Right kidney (tissue), 1 donor: ENCODE measurements around the gene ABHD12.
"Not testable (repeated sequence)": the region's sequence is repeated elsewhere in the genome, so short reads cannot be mapped to it uniquely, and the experiment has no call there.

Experiments used
- DNase-seq: peaks from one replicate; pipeline ENCODE4 v3.0.0-alpha.2; 2016

Gene ABHD12

GRCh38 chr20:25355011-25355595 lies 35.5 kb downstream of the ABHD12 start:
- no peak for DNase-seq

DNA sequence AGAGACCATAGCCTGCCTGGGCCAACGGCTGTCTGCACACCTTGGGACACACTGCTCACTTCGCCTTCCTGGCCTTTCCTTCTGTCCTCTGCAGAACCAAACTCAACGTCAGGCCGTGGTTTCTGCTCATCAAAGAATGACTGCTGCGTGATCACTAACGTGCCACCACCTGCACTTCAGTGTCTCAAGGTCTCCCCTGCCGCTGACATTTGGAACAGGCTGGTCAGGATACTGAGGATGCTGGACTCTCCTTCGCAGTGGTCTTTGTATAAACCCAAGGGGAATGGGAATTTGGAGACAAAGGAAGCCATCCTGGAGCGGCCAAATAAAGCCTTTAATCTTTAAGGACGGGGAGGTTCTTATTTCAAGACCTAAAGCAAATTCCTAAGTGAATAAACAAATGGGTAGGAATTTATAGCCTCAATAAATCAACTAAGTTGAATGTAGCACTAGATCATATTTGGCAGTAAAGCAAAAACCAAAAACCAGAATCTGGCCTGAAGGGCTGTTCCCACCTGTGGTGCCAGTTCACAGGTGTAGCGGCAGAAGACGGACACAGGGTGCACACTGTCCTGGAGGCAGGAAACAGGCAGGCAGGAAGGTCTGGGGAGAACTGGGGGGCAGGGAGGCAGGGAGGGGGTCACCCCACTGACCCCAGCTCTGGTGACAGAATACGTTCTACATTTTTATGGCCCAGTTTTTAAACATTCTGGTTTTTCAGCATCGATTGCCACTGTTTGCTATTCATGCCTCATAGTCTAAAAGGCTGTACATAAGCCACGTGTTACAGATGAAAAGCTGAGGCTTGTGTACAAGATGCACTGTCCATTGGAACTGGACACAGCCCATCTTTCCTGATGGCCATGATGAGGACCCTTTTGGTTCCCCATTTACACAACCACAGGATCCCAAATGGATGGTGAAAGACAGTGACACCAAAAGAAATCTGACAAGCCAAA lies 36.6 kb downstream of the ABHD12 start:
- no peak for DNase-seq

DNA sequence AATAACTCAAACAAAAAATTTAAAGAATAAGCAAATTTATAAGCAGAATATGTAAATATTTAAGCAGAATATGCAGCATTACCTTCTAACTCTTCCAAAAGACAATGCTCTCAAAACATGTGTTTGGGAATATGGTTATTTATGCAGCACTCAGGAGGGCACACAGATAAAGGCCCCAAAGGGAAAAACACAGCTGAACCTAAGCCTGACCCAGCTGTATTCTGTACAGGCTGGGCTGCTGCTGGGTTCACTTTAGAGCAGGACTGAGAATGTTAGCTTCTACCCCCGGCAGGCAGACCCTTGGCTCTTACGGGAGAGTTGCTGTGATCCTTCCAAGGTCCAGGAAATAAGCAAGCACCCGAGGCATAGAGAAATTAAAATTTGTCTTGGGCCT lies 37.3 kb downstream of the ABHD12 start:
- DNase-seq: no peak

GRCh38 chr20:25352746-25353145 lies 37.9 kb downstream of the ABHD12 start:
- DNase-seq: no peak

DNA sequence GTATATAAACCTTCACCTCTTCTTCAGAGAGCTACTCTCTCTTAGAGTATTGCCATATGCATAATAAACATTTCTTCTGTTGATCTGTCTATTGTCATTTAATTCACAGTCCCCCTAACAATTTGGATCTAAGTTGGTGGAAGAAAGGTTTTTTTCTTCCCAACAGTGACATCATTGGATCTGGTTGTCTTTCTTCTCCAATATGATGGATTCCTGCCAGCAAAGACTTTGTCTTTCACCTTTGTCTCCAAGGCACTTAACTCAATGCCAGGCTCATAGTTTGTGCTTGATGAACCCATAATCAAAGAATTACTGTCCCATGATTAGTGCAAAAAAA lies 39.6 kb downstream of the ABHD12 start:
- DNase-seq: no peak

- DNase-seq: no peak
Measured at GRCh38 chr20:25346349-25346748, 44.3 kb downstream of the ABHD12 start.

DNA sequence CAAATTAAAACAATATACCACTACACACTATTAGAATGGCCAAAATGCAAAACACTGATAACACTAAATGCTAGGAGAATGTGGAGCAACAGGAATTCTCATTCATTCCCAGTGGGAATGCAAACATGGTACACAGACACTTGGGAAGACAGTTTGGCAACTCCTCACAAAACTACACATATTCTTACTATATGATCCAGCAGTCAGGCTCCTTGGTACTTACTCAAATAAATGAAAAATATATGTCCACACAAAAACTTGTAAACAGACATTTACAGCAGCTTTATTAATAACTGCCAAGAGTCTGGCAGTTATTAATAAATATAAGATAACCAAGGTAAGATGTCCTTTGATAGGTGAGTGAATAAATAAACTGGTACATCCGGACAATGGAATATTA lies 44.9 kb downstream of the ABHD12 start:
- DNase-seq: no peak

DNA sequence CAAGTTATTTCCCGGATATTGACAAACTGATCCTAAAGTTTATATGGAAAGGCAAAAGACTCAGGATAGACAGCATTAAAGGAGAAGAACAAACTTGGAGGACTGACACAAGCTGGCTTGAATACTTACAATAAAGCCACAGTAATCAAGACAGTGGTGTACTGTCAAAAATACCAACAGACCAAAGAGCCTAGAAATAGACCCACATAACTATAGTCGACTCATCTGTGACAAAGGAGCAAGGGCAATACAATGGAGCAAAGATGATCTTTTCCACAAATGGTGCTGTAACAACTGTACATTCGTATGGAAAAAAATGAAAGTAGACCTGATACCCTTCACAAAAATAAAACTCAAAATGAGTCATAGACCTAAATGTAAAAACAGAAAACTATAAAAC lies 46.0 kb downstream of the ABHD12 start:
- no peak for DNase-seq

DNA sequence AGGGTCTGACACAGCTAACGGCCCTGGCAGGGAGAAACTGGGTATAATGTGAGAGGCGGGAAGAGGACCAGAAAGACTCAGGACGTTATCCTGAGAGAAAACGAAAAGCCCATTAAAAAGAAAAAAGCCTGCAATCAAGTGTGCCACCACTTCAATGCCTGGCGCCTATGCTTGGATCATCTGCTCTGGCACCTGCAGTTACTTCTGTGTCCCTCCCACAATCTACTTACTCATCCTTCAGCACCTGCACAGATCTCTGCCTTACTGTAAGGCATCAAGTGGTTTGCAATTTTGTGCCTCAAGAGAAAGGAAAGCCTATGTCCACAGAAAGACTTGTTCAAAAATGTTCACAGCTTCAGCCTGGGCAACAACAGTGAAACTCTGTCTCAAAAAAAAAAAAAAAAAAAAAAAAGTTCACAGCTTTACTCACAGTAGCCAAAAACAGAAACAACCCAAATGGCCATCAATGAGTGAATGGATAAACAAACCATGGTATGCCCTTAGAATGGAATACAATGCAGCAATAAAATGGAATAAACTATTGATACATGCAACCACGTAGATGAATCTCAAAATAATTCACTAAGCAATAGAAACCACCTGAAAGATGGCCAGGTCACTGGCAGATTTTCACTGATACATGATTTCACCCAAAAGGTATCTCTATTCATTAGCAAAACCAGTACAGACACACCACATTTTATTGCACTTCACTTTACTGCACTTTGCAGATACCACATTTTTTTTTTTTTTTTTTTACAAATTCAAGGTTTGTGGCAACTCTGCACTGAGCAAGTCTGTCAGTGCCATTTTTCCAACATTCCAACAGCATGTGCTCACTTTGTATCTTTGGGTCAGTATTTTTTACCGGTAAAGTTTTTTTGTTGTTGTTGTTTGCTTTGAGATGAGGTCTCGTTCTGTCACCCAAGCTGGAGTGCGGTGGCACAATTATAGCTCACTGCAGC lies 48.6 kb downstream of the ABHD12 start:
- no peak for DNase-seq

- DNase-seq: no peak
Measured at GRCh38 chr20:25340380-25340779, 50.3 kb downstream of the ABHD12 start.

GRCh38 chr20:25339608-25340007 lies 51.0 kb downstream of the ABHD12 start:
- no peak for DNase-seq

DNA sequence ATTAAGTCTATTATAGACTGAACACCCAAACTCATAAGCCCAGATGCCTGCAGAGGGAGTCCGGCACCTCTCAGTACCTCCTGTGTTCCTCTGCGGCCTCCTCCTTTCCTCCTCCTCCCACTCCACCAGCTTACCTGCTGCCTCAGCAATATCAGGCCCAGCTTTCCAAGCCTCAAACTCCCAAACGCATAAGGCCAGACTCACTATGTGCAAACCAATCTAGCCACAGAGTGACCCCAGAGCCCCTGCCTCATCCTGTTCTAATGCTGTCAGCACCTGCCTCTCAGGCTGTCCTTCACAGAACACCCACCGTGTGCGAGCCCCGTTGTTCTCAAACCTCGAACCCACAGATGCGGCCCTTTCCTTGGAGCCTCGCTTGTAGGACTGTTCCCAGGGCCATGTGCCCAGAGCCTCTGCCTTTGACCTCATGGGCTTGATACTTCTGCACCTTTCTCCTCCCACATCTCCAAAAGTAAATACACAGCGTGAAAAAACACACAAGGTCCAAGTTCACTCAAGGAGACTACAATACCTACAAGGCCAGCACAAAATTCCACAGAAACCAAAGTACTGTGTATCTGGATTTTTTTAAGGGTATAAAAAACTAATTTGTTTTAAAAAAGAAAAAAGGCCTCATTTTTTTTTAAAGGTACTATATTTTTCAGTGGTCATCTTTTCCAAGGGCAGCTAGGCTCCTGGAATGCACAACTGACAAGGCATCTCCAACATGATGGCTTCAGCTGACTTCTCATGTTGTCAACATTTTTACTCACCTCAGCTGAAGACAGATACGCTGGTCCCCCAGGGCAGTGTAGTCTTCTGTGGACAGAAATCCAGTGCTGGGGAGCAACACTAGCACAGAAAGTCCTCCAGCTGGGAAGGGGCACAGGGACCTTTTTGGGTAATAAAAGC lies 52.3 kb downstream of the ABHD12 start:
- DNase-seq: no peak

DNA sequence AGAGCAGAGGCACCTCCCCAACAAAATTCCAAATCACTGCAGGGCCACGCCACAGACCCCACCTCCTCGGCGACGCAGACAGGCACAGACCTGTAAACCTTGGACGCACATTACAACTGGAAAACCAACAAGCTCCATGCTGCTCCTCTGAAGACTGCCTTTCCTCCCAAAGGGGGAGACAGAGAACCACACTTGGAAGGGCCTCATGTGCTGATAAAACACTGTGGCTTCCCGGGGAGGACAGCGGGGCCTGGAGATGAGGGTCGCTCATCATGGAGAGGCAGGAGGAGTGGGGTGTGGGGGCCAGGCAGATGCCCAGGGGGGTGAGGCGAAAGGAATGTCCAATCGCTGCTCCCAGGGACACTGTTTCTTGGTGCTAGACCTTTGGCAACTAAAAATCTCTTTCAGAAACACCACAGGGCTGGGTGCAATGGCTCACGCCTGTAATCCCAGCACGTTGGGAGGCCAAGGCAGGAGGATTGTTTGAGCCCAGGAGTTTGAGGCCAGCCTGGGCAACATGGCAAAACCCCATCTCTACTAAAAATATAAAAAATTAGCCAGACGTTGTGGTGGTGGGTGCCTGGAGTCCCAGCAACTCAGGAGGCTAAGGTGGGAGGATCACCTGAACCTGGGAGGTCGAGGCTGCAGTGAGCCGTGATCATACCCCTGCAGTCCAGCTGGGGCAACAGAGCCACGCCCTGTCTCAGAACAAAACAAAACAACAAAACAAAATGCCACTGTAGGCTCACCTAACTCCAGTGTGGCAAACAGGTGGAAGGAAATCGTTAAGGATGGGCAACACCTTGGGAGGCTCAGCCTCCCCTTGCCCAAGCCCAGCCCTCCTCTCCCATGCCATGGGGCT lies 53.8 kb downstream of the ABHD12 start:
- no peak for DNase-seq

- DNase-seq: not testable (repeated sequence)
Measured at GRCh38 chr20:25334972-25335371, 55.7 kb downstream of the ABHD12 start.

- no peak for DNase-seq
Measured at GRCh38 chr20:25328954-25329498, 61.6 kb downstream of the ABHD12 start.

- no peak for DNase-seq
Measured at GRCh38 chr20:25327521-25328235, 63.0 kb downstream of the ABHD12 start.

DNA sequence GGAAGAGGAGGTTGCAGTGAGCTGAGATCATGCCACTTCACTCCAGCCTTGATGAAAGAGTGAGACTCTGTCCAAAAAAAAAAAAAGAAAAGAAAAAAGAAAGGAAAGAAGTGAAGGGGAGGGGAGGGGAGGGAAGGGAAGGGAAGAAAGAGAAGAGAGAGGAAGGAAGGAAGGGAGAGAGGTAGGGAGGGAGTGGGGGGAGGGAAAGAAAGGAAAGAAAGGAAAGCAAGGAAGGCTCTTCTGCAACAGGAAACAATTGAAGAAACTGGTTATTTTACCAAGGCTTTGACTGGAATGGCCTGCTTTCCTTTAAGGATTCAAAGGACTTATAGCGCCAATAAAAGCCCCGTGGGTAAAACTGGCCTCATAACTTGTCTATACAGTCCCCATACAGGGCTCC lies 64.6 kb downstream of the ABHD12 start:
- DNase-seq: no peak

GRCh38 chr20:25325073-25325472 lies 65.6 kb downstream of the ABHD12 start:
- DNase-seq: no peak

- no peak for DNase-seq
Measured at GRCh38 chr20:25324412-25324811, 66.2 kb downstream of the ABHD12 start.
